Liver (tissue), 9 donors: Measurements from ENCODE around the gene DNALI1. TPM values are rescaled to one million over a fixed set of nuclear protein-coding genes. Genes with fewer than 3 reads are reported as not detected.

Experiments
- DNase-seq: peaks from one replicate; pipeline ENCODE4 v3.0.0-alpha.2; 2017; ENCODE audit warnings: low spot score
- H3K27ac ChIP-seq, 2 donors: one replicate each; pipeline ENCODE4 v1.7.0; 2013; ENCODE audit warnings: inconsistent platforms in 2 of 2, low read length in 2 of 2, control low read depth in 1 of 2, low read depth in 1 of 2, mild to moderate bottlenecking in 1 of 2
- H3K27me3 ChIP-seq, 4 donors: one replicate each; pipeline versions ENCODE4 v1.6.1 to v1.7.0; 2013; ENCODE audit warnings: low read length in 3 of 4, inconsistent platforms in 1 of 4, mild to moderate bottlenecking in 1 of 4, moderate library complexity in 1 of 4; ENCODE audit not compliant: control insufficient read depth in 4 of 4, insufficient read depth in 4 of 4
- H3K36me3 ChIP-seq, 4 donors: one replicate each; pipeline versions ENCODE4 v1.6.1 to v1.7.0; 2013; ENCODE audit warnings: low read length in 3 of 4, mild to moderate bottlenecking in 3 of 4, low read depth in 1 of 4, moderate library complexity in 1 of 4; ENCODE audit not compliant: control insufficient read depth in 4 of 4, insufficient read depth in 3 of 4
- H3K4me1 ChIP-seq, 4 donors: one replicate each; pipeline versions ENCODE4 v1.6.1 to v1.7.0; 2013; ENCODE audit warnings: low read length in 3 of 4, mild to moderate bottlenecking in 3 of 4, moderate library complexity in 1 of 4; ENCODE audit not compliant: control insufficient read depth in 4 of 4, insufficient read depth in 4 of 4
- H3K4me3 ChIP-seq, 3 donors: one replicate each; pipeline versions ENCODE4 v1.6.1 to v1.7.0; 2013; ENCODE audit warnings: low read length in 3 of 3, control low read depth in 1 of 3, low read depth in 1 of 3, mild to moderate bottlenecking in 1 of 3
- H3K9ac ChIP-seq, 2 donors: one replicate each; pipeline ENCODE4 v1.7.0; 2013; ENCODE audit warnings: low read length in 2 of 2, mild to moderate bottlenecking in 2 of 2, moderate library complexity in 2 of 2, control low read depth in 1 of 2, low read depth in 1 of 2
- H3K9me3 ChIP-seq, 4 donors: one replicate each; pipeline versions ENCODE4 v1.6.1 to v1.7.0; 2013; ENCODE audit warnings: low read length in 3 of 4; ENCODE audit not compliant: control insufficient read depth in 4 of 4
- ATF3 ChIP-seq: IDR thresholded peaks from 2 replicates; pipeline ENCODE4 v1.6.1; 2016; ENCODE audit warnings: antibody characterized with exemption
- EGR1 ChIP-seq, 2 donors: IDR thresholded peaks; 2 replicates each; pipeline ENCODE4 v1.6.1; 2016 to 2018; ENCODE audit warnings: antibody characterized with exemption in 2 of 2, low read depth in 2 of 2
- FOXA1 ChIP-seq: IDR thresholded peaks from 2 replicates; pipeline ENCODE4 v1.6.1; 2016; ENCODE audit warnings: antibody characterized with exemption
- FOXA2 ChIP-seq: IDR thresholded peaks from 2 replicates; pipeline ENCODE4 v1.6.1; 2016; ENCODE audit warnings: antibody characterized with exemption
- GABPA ChIP-seq, 2 donors: IDR thresholded peaks in 1 of 2; conservative IDR thresholded peaks in 1 of 2; 2 replicates each; pipeline ENCODE4 v1.6.1; 2016; ENCODE audit warnings: antibody characterized with exemption in 2 of 2, mild to moderate bottlenecking in 1 of 2, moderate library complexity in 1 of 2
- HNF4G ChIP-seq: IDR thresholded peaks from 2 replicates; pipeline ENCODE4 v1.6.1; 2016; ENCODE audit warnings: antibody characterized with exemption
- JUND ChIP-seq, 2 donors: IDR thresholded peaks; 2 replicates each; pipeline ENCODE4 v1.6.1; 2016; ENCODE audit warnings: antibody characterized with exemption in 2 of 2
- NR2F2 ChIP-seq: IDR thresholded peaks from 2 replicates; pipeline ENCODE4 v1.6.1; 2016; ENCODE audit warnings: antibody characterized with exemption
- RAD21 ChIP-seq, 2 donors: IDR thresholded peaks; 2 replicates each; pipeline ENCODE4 v1.6.1; 2016; ENCODE audit warnings: antibody characterized with exemption in 2 of 2, mild to moderate bottlenecking in 2 of 2
- REST ChIP-seq: IDR thresholded peaks from 2 replicates; pipeline ENCODE4 v1.6.1; 2016; ENCODE audit warnings: antibody characterized with exemption, mild to moderate bottlenecking
- RXRA ChIP-seq, 2 donors: IDR thresholded peaks; 2 replicates each; pipeline ENCODE4 v1.6.1; 2017 to 2018; ENCODE audit warnings: antibody characterized with exemption in 2 of 2, mild to moderate bottlenecking in 1 of 2
- SP1 ChIP-seq: IDR thresholded peaks from 2 replicates; pipeline ENCODE4 v1.6.1; 2018; ENCODE audit warnings: antibody characterized with exemption, mild to moderate bottlenecking
- TAF1 ChIP-seq: conservative IDR thresholded peaks from 2 replicates; pipeline ENCODE4 v1.6.1; 2016; ENCODE audit warnings: antibody characterized with exemption, mild to moderate bottlenecking
- YY1 ChIP-seq: IDR thresholded peaks from 2 replicates; pipeline ENCODE4 v1.6.1; 2016; ENCODE audit warnings: antibody characterized with exemption, mild to moderate bottlenecking
- WGBS: extraction: QIAGEN DNeasy Blood & Tissue Kit; methylation state at CpG from one replicate; pipeline ENCODE4 v1.1.7; 2013; 5-methylcytosine and 5-hydroxymethylcytosine counted together
- polyA plus RNA-seq, 2 donors: library from polyadenylated mRNA; stranded (reverse) in 1 of 2; unstranded in 1 of 2; fragments of 200-250 nt in 1 of 2; fragments of >200 nt in 1 of 2; fragmentation: Nextera tagmentation in 1 of 2; extraction: Ambion mirVana in 1 of 2; gene quantifications; one replicate each; pipeline versions ENCODE4 v1.2.1 to v1.2.3, GENCODE V29; 2013 to 2015
- total RNA-seq, 2 donors: library from RNA; depleted of rRNA; stranded (reverse); fragments of >200 nt; gene quantifications; one replicate each; pipeline ENCODE4 v1.2.3, GENCODE V29; 2014
- TF ChIP-seq, protein P1 (sequence below): IDR thresholded peaks from 2 replicates; pipeline ENCODE4 v1.6.1; 2016; ENCODE audit warnings: antibody characterized with exemption
- TF ChIP-seq, protein P2 (sequence below): fragments of 150-350 bp; IDR thresholded peaks from 2 replicates; pipeline ENCODE4 v1.5.1; 2017; ENCODE audit warnings: improper control_type of control experiment, low read depth, low read length; ENCODE audit not compliant: missing input control
- TF ChIP-seq, protein P3 (sequence below): IDR thresholded peaks from 2 replicates; pipeline ENCODE4 v1.6.1; 2016; ENCODE audit warnings: antibody characterized with exemption
- donor health status: healthy.
- donor health status: healthy.
- donor health status: healthy.
- donor health status: healthy.
- donor health status: healthy.

Gene DNALI1
- total and polyA plus RNA-seq, 4 donors = 1.5 to 8.6 (median 4.1) TPM

DNA sequence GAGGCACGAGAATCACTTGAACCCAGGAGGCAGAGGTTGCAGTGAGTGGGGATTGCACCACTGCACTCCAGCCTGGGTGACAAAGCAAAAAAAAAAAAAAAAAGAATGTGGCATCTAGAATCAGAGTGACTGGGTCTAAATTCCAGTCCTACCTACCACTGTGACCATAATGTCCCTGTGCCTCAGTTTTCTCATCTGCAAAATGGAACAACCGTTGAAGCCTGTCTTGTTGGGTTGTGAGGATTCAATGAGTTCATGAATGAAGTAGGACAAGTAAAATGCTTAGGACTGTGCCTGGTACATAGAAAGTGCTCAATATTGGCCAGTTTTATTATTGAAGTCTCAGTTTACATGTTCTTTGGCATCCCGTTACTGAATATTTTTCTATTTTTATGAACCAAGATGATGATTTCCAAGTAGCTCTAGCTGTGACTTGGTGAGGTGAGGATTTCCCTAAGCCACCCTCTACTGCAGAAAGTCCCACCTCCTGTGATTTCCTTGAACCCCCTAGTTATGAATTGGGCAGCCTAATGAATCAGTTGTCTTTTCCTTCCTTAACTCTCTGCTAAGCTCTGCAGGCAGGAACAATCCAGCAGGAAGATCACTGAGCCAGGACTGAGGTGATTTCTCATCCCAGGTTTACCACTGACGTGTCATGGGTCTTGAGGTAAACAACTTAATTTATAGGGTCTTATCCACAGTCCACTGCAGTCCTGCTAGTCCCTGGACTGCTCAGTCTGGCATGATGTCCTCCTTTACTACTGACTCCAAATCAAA, 23.2 kb upstream of the DNALI1 start:
- peaks cover 0 to 19% (median 2%) of the 10 kb centered on the region in 4 donors for H3K4me1 ChIP-seq
- H3K9ac ChIP-seq = peak overlapping the region in 1 of 2 donors; percentile 21
- H3K4me3 ChIP-seq = no peak overlapping the region
- no peaks in the 10 kb centered on the region for H3K9me3 ChIP-seq
- WGBS = 92% methylated on average over 4 of the region's 4 CpGs
- peak overlapping the region; percentile 84 to 87 for H3K27ac ChIP-seq
- H3K36me3 ChIP-seq = peaks cover 0 to 10% (median 6%) of the 10 kb centered on the region in 4 donors
- no peaks in the 10 kb centered on the region for H3K27me3 ChIP-seq
- TF ChIP-seq JUND (IDR thresholded peaks at IDR 0.05) = no peak
- no peak for TF ChIP-seq RAD21 (IDR thresholded peaks at IDR 0.05)
- no peak for TF ChIP-seq ATF3
- no peak for TF ChIP-seq HNF4G
- TF ChIP-seq FOXA2 = no peak
- TF ChIP-seq YY1 = no peak
- TF ChIP-seq TAF1 = no peak
- TF ChIP-seq NR2F2 = no peak
- TF ChIP-seq FOXA1 = no peak
- no peak for TF ChIP-seq GABPA (IDR thresholded peaks at IDR 0.05 in 1 of 2, conservative IDR thresholded peaks at IDR 0.05 in 1 of 2)
- no peak for TF ChIP-seq REST
- TF ChIP-seq, protein P1, sequence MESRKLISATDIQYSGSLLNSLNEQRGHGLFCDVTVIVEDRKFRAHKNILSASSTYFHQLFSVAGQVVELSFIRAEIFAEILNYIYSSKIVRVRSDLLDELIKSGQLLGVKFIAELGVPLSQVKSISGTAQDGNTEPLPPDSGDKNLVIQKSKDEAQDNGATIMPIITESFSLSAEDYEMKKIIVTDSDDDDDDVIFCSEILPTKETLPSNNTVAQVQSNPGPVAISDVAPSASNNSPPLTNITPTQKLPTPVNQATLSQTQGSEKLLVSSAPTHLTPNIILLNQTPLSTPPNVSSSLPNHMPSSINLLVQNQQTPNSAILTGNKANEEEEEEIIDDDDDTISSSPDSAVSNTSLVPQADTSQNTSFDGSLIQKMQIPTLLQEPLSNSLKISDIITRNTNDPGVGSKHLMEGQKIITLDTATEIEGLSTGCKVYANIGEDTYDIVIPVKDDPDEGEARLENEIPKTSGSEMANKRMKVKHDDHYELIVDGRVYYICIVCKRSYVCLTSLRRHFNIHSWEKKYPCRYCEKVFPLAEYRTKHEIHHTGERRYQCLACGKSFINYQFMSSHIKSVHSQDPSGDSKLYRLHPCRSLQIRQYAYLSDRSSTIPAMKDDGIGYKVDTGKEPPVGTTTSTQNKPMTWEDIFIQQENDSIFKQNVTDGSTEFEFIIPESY = no peak
- TF ChIP-seq, protein P2, sequence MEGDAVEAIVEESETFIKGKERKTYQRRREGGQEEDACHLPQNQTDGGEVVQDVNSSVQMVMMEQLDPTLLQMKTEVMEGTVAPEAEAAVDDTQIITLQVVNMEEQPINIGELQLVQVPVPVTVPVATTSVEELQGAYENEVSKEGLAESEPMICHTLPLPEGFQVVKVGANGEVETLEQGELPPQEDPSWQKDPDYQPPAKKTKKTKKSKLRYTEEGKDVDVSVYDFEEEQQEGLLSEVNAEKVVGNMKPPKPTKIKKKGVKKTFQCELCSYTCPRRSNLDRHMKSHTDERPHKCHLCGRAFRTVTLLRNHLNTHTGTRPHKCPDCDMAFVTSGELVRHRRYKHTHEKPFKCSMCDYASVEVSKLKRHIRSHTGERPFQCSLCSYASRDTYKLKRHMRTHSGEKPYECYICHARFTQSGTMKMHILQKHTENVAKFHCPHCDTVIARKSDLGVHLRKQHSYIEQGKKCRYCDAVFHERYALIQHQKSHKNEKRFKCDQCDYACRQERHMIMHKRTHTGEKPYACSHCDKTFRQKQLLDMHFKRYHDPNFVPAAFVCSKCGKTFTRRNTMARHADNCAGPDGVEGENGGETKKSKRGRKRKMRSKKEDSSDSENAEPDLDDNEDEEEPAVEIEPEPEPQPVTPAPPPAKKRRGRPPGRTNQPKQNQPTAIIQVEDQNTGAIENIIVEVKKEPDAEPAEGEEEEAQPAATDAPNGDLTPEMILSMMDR = no peak
- TF ChIP-seq, protein P3, sequence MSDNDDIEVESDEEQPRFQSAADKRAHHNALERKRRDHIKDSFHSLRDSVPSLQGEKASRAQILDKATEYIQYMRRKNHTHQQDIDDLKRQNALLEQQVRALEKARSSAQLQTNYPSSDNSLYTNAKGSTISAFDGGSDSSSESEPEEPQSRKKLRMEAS = no peak
- TF ChIP-seq RXRA (IDR thresholded peaks at IDR 0.05) = no peak
- TF ChIP-seq EGR1 (IDR thresholded peaks at IDR 0.05; ENCODE audit: low read depth in 2 of 2) = no peak
- no peak for TF ChIP-seq SP1
- no peak for DNase-seq
